NCI-H1092 (cell line): ENCODE results near the gene UQCRHL.

Experiments
- DNase-seq: peaks from one replicate; lab custom pipeline; 2025; lab: John Stamatoyannopoulos, UW

UQCRHL gene

GRCh38 chr1:15797614-15798390 is 9.6 kb downstream of the UQCRHL start:
- no peak for DNase-seq

- DNase-seq: no peak
Observed at GRCh38 chr1:15796086-15796462, 11.4 kb downstream of the UQCRHL start.

GRCh38 chr1:15788624-15789301 is 18.7 kb downstream of the UQCRHL start:
- no peak for DNase-seq

- no peak for DNase-seq
Observed at GRCh38 chr1:15786581-15786980, 20.9 kb downstream of the UQCRHL start.

GRCh38 chr1:15785683-15786082 is 21.8 kb downstream of the UQCRHL start:
- no peak for DNase-seq

GRCh38 chr1:15777909-15778707 is 29.3 kb downstream of the UQCRHL start:
- no peak for DNase-seq

GRCh38 chr1:15775706-15776105 is 31.7 kb downstream of the UQCRHL start:
- DNase-seq: no peak

- no peak for DNase-seq
Observed at GRCh38 chr1:15771836-15772515, 35.5 kb downstream of the UQCRHL start.

- DNase-seq: no peak
Observed at GRCh38 chr1:15770313-15770962, 37.0 kb downstream of the UQCRHL start.

- DNase-seq: no peak
Observed at GRCh38 chr1:15768388-15768787, 39.1 kb downstream of the UQCRHL start.

GRCh38 chr1:15767941-15768340 is 39.5 kb downstream of the UQCRHL start:
- no peak for DNase-seq

GRCh38 chr1:15765495-15766194 is 41.8 kb downstream of the UQCRHL start:
- DNase-seq: no peak

- no peak for DNase-seq
Observed at GRCh38 chr1:15764890-15765289, 42.6 kb downstream of the UQCRHL start.

- no peak for DNase-seq
Observed at GRCh38 chr1:15764269-15764764, 43.1 kb downstream of the UQCRHL start.

- no peak for DNase-seq
Observed at GRCh38 chr1:15762546-15762945, 44.9 kb downstream of the UQCRHL start.

GRCh38 chr1:15761366-15762128 is 45.9 kb downstream of the UQCRHL start:
- DNase-seq: no peak

- DNase-seq: no peak
Observed at GRCh38 chr1:15760520-15761211, 46.8 kb downstream of the UQCRHL start.

- DNase-seq: no peak
Observed at GRCh38 chr1:15758953-15759661, 48.3 kb downstream of the UQCRHL start.
